C4-2B (cell line): ENCODE data around the gene JAZF1.

ENCODE experiments used
- H3K27ac ChIP-seq: fragments of 450-650 bp; 2 replicates; pipeline ENCODE4 v1.5.1; 2017
- ZFX ChIP-seq: fragments of 450-650 bp; IDR thresholded peaks from 2 replicates; pipeline ENCODE4 v1.6.1; 2017
- TF ChIP-seq, protein P1 (sequence below): fragments of 450-650 bp; conservative IDR thresholded peaks from 2 replicates; pipeline ENCODE4 v1.5.1; 2017; ENCODE audit warnings: mild to moderate bottlenecking

The JAZF1 gene

DNA sequence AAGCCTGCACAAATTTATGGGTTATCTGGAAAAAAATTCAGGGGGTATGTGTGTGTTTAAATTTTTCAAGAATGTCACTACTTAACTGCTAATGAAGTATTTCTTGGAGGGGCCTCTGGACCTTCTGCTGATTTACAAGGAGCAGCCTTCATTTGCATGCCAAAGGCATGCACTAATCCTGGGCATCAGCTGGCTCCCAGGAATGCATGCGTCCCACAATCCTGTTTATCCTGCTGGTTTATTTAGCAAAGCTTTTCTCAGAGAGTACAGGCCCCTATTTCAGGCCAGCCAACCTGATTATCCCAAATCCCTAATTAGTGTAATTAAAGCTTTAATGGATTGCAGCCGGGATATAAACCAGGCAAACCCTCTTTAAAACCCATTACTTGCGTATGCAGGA lies 270.3 kb downstream of the JAZF1 start:
- H3K27ac ChIP-seq: no peak overlapping the region
- TF ChIP-seq, protein P1, sequence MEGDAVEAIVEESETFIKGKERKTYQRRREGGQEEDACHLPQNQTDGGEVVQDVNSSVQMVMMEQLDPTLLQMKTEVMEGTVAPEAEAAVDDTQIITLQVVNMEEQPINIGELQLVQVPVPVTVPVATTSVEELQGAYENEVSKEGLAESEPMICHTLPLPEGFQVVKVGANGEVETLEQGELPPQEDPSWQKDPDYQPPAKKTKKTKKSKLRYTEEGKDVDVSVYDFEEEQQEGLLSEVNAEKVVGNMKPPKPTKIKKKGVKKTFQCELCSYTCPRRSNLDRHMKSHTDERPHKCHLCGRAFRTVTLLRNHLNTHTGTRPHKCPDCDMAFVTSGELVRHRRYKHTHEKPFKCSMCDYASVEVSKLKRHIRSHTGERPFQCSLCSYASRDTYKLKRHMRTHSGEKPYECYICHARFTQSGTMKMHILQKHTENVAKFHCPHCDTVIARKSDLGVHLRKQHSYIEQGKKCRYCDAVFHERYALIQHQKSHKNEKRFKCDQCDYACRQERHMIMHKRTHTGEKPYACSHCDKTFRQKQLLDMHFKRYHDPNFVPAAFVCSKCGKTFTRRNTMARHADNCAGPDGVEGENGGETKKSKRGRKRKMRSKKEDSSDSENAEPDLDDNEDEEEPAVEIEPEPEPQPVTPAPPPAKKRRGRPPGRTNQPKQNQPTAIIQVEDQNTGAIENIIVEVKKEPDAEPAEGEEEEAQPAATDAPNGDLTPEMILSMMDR: no peak
- no peak for TF ChIP-seq ZFX

DNA sequence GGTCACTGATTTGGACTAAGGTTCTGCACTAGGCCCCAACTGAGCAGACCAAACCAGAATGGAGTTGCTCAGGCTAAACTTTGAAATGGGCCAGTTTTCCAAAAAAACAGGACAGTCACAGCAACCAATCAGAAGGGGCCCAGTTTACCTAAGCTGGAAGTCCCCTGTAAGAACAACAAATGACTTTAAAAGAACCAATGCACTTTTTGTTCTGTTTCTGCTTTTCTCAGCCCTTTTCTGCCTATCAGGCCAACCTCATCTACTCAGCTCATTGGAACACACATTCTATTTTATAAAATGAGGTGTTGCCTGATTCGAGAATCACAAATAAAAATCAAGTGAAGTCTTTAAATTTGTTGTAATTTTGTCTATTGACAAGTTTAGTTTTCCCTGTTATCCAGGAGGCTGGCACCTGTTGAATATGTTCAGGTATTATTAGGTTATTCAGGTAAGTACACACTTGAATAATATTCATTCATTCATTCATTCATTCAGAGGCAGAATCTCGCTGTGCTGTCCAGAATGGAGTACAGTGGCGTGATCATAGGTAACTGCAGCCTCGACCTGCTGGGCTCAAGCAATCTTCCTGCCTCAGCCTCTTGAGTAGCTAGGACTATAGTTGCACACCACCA lies 271.9 kb downstream of the JAZF1 start:
- H3K27ac ChIP-seq: no peak overlapping the region
- TF ChIP-seq, protein P1: no peak
- TF ChIP-seq ZFX: no peak

DNA sequence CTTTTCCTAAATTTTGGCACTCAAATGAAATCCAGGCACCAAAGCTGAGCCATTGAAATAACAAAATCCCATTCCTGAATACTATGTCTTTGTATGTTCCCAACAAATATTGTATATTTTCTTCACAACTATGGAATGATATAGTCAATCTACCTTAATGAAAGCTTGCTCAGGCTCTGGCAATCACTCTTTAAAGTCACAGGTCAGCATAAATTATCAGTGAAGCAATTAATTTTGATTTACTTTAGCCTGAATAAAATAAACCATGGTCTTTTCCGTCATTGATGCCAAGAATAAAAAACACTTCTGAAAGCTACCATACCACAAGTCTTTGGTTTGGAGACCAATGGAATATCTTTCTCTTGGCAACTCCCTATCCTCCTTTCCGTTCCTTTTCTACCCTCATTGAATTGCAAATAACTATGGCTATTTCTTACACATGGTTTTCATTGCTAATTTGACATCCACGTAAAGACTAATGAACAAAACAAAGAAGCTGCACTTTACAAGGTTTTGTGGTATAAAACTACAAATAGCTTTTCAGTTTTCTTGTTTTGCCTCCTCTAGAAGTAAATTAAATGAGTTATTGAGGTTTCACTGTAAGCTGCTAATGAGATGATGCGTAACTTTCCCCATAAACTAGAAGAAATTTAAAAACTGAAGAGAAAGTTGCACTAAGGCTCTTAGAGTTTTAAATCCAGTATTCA lies 274.1 kb downstream of the JAZF1 start:
- no peak for TF ChIP-seq ZFX
- TF ChIP-seq, protein P1: no peak
- H3K27ac ChIP-seq: no peak overlapping the region

DNA sequence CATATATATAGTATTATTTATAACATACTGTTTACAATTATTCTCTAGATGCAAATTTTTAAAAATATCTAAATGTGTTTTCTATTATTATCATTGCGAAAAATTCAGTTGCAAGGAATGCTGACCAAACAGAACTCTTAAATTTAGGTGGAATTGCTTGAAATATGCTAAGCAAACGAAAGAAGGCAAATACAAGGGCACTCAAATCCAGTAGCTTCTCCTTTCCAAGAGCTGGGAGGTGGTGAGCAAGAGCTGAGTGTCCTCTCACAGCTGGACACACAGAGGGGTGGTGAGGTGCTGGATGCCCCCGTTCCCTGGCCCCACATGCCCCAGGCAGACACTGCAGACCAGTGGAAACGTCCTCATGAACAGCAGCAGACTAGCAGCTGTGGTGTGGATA lies 274.6 kb downstream of the JAZF1 start:
- H3K27ac ChIP-seq: no peak overlapping the region
- no peak for TF ChIP-seq ZFX
- TF ChIP-seq, protein P1: no peak

DNA sequence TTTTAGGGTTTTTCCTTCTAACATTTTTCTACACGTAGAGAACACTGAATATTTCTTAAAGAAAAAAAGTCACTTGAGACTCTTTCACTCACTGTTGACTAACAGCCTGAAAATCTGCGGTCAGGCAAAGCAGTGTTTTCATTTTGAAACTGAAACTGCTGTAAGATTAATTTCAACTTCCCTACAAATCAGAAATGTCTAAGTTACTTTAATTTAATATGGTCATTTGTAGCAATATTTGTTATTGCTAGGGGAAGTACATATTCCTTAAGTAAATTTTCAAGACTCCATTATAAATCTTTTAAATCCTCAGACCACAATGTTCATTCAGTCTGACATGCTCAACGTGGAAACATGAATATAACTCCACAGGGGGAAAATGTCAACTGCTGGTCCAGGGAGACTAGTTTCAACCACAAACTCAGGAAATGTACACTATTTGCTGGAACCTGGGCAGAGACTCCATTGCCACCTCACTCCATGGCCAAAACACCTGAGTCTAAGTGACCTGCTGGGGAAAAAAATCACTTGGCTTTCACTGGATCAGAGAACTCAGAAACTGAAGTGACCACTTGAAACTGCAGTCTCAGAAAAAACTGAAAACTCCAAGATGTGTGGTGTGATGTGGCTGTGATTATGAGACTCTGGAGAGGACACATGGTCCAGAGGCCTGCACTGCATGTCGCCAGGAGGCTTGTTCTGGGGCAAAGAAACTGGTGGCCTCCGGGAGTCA lies 279.4 kb downstream of the JAZF1 start:
- no peak overlapping the region for H3K27ac ChIP-seq

DNA sequence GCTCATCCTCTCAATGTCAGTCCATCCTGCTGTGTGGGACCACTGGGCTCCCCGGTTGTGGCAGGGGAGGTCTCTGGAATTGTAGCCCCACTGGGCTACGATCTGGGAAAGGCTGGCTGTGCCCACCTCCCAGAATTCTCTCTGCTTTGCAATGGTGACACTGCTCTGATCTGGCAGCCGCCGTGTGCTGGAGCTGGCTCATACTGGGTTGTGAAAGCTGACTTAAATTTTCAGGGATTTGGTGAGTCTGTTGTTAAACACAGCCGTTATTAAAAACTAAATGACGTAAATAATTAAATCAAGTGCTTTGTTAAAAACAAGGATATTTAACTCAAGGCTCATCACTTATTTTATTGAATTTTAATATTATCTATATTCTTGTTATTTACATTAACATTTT lies 280.6 kb downstream of the JAZF1 start:
- no peak overlapping the region for H3K27ac ChIP-seq
- TF ChIP-seq ZFX: no peak
- TF ChIP-seq, protein P1: no peak

More for the DNA sequence above, 279.4 kb downstream of the JAZF1 start:
- TF ChIP-seq, protein P1: no peak
- no peak for TF ChIP-seq ZFX

DNA sequence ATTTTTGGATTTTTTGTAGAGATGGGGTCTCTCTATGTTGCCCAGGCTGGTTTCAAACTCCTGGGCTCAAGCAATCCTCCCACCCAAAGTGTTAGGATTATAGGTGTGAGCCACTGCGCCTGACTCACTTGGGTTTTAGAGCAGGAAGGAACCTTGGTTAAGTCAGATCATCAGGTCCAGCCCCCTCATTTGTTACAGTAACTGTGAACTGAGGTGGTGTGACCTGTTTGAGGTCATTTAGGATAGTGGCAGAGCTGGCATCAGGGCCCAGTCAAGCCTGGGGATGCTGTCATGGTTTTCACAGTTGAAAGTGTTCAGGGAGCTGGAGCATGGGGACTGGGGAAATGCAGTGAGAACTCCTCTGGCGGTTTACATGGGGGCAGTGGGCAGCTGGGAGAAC lies 281.0 kb downstream of the JAZF1 start:
- H3K27ac ChIP-seq: no peak overlapping the region
- TF ChIP-seq ZFX: no peak
- TF ChIP-seq, protein P1: no peak
